Measurements from ENCODE around the gene SPOCK1.

SPOCK1 gene

GRCh38 chr5:137318027-137318426 lies 181.1 kb downstream of the SPOCK1 start:
- no peaks in the 10 kb centered on the region for H3K36me3 Mint-ChIP-seq (ENCODE audit: low read depth)
- H3K4me1 Mint-ChIP-seq (ENCODE audit: low read depth) = no peaks in the 10 kb centered on the region
- H3K9me3 Mint-ChIP-seq = no peaks in the 10 kb centered on the region
- H3K27me3 Mint-ChIP-seq (ENCODE audit: low read depth) = peaks cover 3% of the 10 kb centered on the region
- DNase-seq (ENCODE audit: low spot score) = no peak
- no peak overlapping the region for H3K4me3 Mint-ChIP-seq
- H3K27ac Mint-ChIP-seq = no peak overlapping the region

GRCh38 chr5:137316346-137316736 lies 182.8 kb downstream of the SPOCK1 start:
- no peak overlapping the region for H3K27ac Mint-ChIP-seq
- H3K4me1 Mint-ChIP-seq (ENCODE audit: low read depth) = no peaks in the 10 kb centered on the region
- H3K36me3 Mint-ChIP-seq (ENCODE audit: low read depth) = no peaks in the 10 kb centered on the region
- H3K27me3 Mint-ChIP-seq (ENCODE audit: low read depth) = peaks cover 3% of the 10 kb centered on the region
- no peak for DNase-seq (ENCODE audit: low spot score)
- H3K4me3 Mint-ChIP-seq = no peak overlapping the region
- no peaks in the 10 kb centered on the region for H3K9me3 Mint-ChIP-seq

- H3K4me3 Mint-ChIP-seq = no peak overlapping the region
- no peak overlapping the region for H3K27ac Mint-ChIP-seq
- no peaks in the 10 kb centered on the region for H3K4me1 Mint-ChIP-seq (ENCODE audit: low read depth)
- H3K27me3 Mint-ChIP-seq (ENCODE audit: low read depth) = no peaks in the 10 kb centered on the region
- no peaks in the 10 kb centered on the region for H3K36me3 Mint-ChIP-seq (ENCODE audit: low read depth)
- DNase-seq (ENCODE audit: low spot score) = no peak
- H3K9me3 Mint-ChIP-seq = no peaks in the 10 kb centered on the region
Observed at GRCh38 chr5:137315534-137316345, 183.4 kb downstream of the SPOCK1 start.

DNA sequence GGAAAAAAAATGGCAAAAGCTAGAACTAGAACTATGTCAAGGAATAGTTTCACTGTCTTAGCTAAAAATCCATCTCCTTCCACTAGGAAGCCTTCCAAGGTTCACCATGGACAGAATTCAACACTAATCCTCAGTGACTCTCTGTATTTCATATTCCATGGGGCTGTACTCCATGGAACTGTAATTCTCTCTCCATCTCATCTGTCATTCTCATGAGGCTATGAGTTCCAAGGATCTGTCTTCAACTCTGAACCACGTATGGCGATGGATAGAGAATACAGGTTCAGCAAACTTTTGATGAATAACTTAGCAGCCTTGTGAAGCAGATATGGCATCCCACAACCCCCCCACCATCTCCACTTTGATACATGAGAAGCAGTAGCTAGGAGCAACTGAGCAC lies 184.0 kb downstream of the SPOCK1 start:
- Mint-ChIP-seq H3K27ac (no peak overlapping the region), H3K9me3 (no peaks in the 10 kb centered on the region), H3K4me1 (ENCODE audit: low read depth) (no peaks in the 10 kb centered on the region), H3K4me3 (no peak overlapping the region), H3K36me3 (ENCODE audit: low read depth) (no peaks in the 10 kb centered on the region), H3K27me3 (ENCODE audit: low read depth) (no peaks in the 10 kb centered on the region)
- no peak for DNase-seq (ENCODE audit: low spot score)

- H3K9me3 Mint-ChIP-seq = no peaks in the 10 kb centered on the region
- no peak overlapping the region for H3K27ac Mint-ChIP-seq
- H3K4me3 Mint-ChIP-seq = no peak overlapping the region
- no peak for DNase-seq (ENCODE audit: low spot score)
- no peaks in the 10 kb centered on the region for H3K4me1 Mint-ChIP-seq (ENCODE audit: low read depth)
- no peaks in the 10 kb centered on the region for H3K36me3 Mint-ChIP-seq (ENCODE audit: low read depth)
- no peaks in the 10 kb centered on the region for H3K27me3 Mint-ChIP-seq (ENCODE audit: low read depth)
Observed at GRCh38 chr5:137313526-137314175, 185.5 kb downstream of the SPOCK1 start.

DNA sequence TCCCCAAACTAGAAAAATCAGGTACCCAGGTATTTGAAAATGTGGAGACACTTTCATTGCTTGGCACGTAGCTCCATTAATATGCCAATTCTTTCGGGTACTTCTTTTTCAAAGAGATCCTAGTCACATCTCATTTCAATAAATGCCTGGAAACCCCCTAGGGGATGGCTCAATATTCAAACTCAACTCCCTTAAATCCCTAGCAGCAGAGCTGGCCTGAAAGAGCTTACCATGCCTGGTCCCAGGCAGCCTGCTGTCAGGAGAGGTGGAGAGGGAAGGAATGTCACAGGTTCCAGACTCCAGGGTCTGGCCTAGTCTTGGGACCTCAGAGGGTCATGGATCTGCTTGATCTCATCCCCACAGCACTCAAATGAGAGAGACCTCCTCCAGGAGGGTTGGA lies 187.1 kb downstream of the SPOCK1 start:
- H3K4me3 Mint-ChIP-seq = no peak overlapping the region
- no peaks in the 10 kb centered on the region for H3K9me3 Mint-ChIP-seq
- no peaks in the 10 kb centered on the region for H3K4me1 Mint-ChIP-seq (ENCODE audit: low read depth)
- no peaks in the 10 kb centered on the region for H3K36me3 Mint-ChIP-seq (ENCODE audit: low read depth)
- H3K27me3 Mint-ChIP-seq (ENCODE audit: low read depth) = no peaks in the 10 kb centered on the region
- no peak overlapping the region for H3K27ac Mint-ChIP-seq
- no peak for DNase-seq (ENCODE audit: low spot score)

DNA sequence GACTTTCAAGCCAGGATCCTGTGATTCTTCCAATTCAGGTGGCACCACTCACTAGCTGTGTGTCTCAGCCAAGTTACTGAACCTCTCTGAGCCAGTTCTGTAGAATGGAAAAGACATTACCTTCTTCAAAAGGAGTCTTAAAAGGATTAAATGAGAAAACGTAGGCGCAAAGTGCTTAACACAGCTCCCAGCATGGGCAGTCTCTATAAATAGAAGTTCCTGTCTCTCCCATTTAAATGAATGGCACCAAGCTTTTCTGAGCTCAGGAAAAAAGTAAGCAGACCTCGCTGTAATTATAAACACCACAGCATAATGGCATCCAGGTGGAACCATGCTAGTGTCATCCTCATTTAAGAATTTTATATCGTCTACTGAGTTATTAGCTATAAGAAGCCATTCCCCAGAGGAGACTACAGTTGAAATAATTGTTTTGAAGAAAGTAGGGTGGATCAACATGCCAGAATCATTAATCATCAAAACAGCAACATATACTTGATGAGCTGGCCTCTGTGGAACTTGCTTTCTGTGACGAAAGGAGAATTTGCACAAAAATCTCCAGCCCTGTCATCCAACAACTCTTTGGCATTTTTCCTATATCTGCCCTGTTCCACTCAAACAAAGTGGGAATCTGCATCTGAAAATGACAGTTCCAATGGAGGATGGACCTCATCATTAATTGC lies 188.9 kb downstream of the SPOCK1 start:
- DNase-seq (ENCODE audit: low spot score) = no peak
- H3K4me1 Mint-ChIP-seq (ENCODE audit: low read depth) = no peaks in the 10 kb centered on the region
- no peak overlapping the region for H3K4me3 Mint-ChIP-seq
- H3K36me3 Mint-ChIP-seq (ENCODE audit: low read depth) = no peaks in the 10 kb centered on the region
- no peak overlapping the region for H3K27ac Mint-ChIP-seq
- H3K9me3 Mint-ChIP-seq = no peaks in the 10 kb centered on the region
- H3K27me3 Mint-ChIP-seq (ENCODE audit: low read depth) = no peaks in the 10 kb centered on the region

DNA sequence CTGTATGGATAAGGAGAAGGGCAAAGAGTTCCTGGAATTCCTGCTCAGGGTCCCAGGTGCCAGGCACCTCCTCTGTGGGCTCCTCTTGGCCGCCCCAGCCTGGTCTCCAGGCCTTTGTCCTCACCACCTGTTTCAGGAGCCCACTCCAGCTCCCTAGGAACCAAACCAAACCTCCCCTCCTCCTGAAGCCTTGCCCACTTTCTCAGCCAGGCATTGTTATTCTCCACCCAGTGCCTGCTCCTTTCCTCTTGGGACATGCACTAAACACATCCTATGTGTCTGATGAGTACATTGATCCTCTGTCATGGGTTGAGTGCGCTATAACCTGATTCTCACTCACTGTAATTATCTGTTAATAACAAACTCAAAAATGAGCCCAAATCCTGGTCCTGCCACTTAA lies 189.8 kb downstream of the SPOCK1 start:
- no peaks in the 10 kb centered on the region for H3K27me3 Mint-ChIP-seq (ENCODE audit: low read depth)
- no peaks in the 10 kb centered on the region for H3K9me3 Mint-ChIP-seq
- no peaks in the 10 kb centered on the region for H3K4me1 Mint-ChIP-seq (ENCODE audit: low read depth)
- H3K4me3 Mint-ChIP-seq = no peak overlapping the region
- H3K36me3 Mint-ChIP-seq (ENCODE audit: low read depth) = no peaks in the 10 kb centered on the region
- no peak overlapping the region for H3K27ac Mint-ChIP-seq
- no peak for DNase-seq (ENCODE audit: low spot score)

GRCh38 chr5:137308311-137308710 lies 190.8 kb downstream of the SPOCK1 start:
- Mint-ChIP-seq H3K27me3 (ENCODE audit: low read depth) (no peaks in the 10 kb centered on the region), H3K9me3 (no peaks in the 10 kb centered on the region), H3K4me3 (no peak overlapping the region), H3K27ac (no peak overlapping the region), H3K36me3 (ENCODE audit: low read depth) (no peaks in the 10 kb centered on the region), H3K4me1 (ENCODE audit: low read depth) (no peaks in the 10 kb centered on the region)
- DNase-seq (ENCODE audit: low spot score) = no peak

DNA sequence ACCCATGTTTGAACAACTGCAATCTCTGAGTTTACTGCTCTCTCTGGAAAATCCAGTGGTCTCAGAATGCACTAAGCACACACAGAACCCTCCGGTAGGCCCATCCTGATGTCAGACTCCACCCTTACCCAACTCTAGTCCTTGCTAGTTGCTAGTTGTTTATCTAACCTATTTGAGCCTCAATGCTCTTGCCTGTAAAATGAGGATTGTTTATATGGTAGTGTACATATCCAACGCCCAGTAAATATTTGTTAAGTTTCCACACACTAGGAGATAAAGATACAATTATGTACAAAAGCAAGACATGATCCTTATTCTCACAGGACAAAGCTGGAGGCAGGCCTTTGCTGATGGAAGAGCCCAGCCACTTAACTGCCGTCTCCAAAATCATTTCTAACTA lies 192.2 kb downstream of the SPOCK1 start:
- no peaks in the 10 kb centered on the region for H3K27me3 Mint-ChIP-seq (ENCODE audit: low read depth)
- DNase-seq (ENCODE audit: low spot score) = no peak
- H3K9me3 Mint-ChIP-seq = no peaks in the 10 kb centered on the region
- no peaks in the 10 kb centered on the region for H3K4me1 Mint-ChIP-seq (ENCODE audit: low read depth)
- no peak overlapping the region for H3K27ac Mint-ChIP-seq
- no peak overlapping the region for H3K4me3 Mint-ChIP-seq
- H3K36me3 Mint-ChIP-seq (ENCODE audit: low read depth) = no peaks in the 10 kb centered on the region

- Mint-ChIP-seq H3K4me3 (no peak overlapping the region), H3K36me3 (ENCODE audit: low read depth) (no peaks in the 10 kb centered on the region), H3K9me3 (no peaks in the 10 kb centered on the region), H3K27ac (no peak overlapping the region), H3K27me3 (ENCODE audit: low read depth) (no peaks in the 10 kb centered on the region), H3K4me1 (ENCODE audit: low read depth) (no peaks in the 10 kb centered on the region)
- DNase-seq (ENCODE audit: low spot score) = no peak
Observed at GRCh38 chr5:137305971-137306602, 193.0 kb downstream of the SPOCK1 start.

- Mint-ChIP-seq H3K36me3 (ENCODE audit: low read depth) (no peaks in the 10 kb centered on the region), H3K4me1 (ENCODE audit: low read depth) (no peaks in the 10 kb centered on the region), H3K27me3 (ENCODE audit: low read depth) (no peaks in the 10 kb centered on the region), H3K4me3 (no peak overlapping the region), H3K27ac (no peak overlapping the region), H3K9me3 (no peaks in the 10 kb centered on the region)
- DNase-seq (ENCODE audit: low spot score) = no peak
Observed at GRCh38 chr5:137304226-137304874, 194.8 kb downstream of the SPOCK1 start.

- no peak for DNase-seq (ENCODE audit: low spot score)
- H3K9me3 Mint-ChIP-seq = no peaks in the 10 kb centered on the region
- H3K27me3 Mint-ChIP-seq (ENCODE audit: low read depth) = peaks cover 5% of the 10 kb centered on the region
- no peaks in the 10 kb centered on the region for H3K36me3 Mint-ChIP-seq (ENCODE audit: low read depth)
- no peaks in the 10 kb centered on the region for H3K4me1 Mint-ChIP-seq (ENCODE audit: low read depth)
- no peak overlapping the region for H3K27ac Mint-ChIP-seq
- no peak overlapping the region for H3K4me3 Mint-ChIP-seq
Observed at GRCh38 chr5:137303509-137303908, 195.6 kb downstream of the SPOCK1 start.

All from T-helper 2 cell treated with Interferon-gamma antibody and Interleukin-4, amounts not matched to agents 5 μg/mL and 100 μg/mL, for 36 hours (primary cell).